HL-60 (cell line): ENCODE measurements around the gene NEURL1.

Experiments used
- TF ChIP-seq, protein P1 (sequence below): IDR thresholded peaks from one replicate; pipeline ENCODE4 v1.5.1; 2011; ENCODE audit warnings: low read length, control low read depth, inconsistent platforms; ENCODE audit not compliant: insufficient read depth
- TF ChIP-seq, protein P2 (sequence below): IDR thresholded peaks from 2 replicates; pipeline ENCODE4 v1.6.1; 2012; ENCODE audit warnings: low read depth; ENCODE audit not compliant: insufficient replicate concordance

DNA sequence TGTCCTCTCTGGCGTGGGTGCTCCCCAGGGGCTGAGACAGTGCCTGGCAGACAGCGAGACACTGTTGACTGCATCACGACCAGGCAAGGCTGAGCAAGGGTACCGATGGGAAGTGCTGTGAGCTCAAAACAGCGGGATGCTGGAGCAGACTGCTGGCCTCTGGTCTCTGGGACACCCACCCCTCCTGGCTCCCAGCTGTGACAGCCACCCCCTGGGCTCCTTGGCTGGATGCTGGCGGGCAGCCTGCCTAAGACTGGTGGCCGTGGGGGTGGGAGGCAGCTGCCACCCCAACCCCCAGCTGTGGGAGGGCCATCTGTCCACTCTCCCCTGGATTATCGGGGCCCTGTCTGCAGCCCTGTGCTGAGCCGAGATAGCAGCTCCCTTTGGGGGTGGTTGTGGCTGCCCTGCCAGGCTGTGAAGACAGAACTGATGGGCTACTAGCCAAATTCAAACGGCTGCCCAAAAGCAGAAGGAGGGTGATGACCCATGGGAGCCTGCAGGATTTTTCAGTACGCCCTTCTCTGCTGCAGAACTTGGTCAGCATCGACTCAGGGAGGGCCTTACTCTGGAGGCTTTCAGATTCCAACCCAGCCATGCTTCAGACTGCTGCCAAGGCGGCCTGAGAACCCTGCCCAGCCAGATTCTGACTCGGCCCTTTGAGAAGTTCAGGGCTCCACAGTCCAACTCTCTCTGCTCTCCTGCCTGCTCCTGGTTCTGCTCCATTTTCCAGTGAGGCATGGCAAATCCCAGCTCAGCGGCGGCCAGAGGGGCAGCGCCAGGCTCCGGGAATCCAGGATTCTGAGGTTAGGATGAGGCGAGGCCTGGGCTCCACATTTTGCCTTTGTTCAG lies 125.3 kb downstream of the NEURL1 start:
- TF ChIP-seq, protein P1, sequence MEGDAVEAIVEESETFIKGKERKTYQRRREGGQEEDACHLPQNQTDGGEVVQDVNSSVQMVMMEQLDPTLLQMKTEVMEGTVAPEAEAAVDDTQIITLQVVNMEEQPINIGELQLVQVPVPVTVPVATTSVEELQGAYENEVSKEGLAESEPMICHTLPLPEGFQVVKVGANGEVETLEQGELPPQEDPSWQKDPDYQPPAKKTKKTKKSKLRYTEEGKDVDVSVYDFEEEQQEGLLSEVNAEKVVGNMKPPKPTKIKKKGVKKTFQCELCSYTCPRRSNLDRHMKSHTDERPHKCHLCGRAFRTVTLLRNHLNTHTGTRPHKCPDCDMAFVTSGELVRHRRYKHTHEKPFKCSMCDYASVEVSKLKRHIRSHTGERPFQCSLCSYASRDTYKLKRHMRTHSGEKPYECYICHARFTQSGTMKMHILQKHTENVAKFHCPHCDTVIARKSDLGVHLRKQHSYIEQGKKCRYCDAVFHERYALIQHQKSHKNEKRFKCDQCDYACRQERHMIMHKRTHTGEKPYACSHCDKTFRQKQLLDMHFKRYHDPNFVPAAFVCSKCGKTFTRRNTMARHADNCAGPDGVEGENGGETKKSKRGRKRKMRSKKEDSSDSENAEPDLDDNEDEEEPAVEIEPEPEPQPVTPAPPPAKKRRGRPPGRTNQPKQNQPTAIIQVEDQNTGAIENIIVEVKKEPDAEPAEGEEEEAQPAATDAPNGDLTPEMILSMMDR, result no peak
- TF ChIP-seq, protein P2, sequence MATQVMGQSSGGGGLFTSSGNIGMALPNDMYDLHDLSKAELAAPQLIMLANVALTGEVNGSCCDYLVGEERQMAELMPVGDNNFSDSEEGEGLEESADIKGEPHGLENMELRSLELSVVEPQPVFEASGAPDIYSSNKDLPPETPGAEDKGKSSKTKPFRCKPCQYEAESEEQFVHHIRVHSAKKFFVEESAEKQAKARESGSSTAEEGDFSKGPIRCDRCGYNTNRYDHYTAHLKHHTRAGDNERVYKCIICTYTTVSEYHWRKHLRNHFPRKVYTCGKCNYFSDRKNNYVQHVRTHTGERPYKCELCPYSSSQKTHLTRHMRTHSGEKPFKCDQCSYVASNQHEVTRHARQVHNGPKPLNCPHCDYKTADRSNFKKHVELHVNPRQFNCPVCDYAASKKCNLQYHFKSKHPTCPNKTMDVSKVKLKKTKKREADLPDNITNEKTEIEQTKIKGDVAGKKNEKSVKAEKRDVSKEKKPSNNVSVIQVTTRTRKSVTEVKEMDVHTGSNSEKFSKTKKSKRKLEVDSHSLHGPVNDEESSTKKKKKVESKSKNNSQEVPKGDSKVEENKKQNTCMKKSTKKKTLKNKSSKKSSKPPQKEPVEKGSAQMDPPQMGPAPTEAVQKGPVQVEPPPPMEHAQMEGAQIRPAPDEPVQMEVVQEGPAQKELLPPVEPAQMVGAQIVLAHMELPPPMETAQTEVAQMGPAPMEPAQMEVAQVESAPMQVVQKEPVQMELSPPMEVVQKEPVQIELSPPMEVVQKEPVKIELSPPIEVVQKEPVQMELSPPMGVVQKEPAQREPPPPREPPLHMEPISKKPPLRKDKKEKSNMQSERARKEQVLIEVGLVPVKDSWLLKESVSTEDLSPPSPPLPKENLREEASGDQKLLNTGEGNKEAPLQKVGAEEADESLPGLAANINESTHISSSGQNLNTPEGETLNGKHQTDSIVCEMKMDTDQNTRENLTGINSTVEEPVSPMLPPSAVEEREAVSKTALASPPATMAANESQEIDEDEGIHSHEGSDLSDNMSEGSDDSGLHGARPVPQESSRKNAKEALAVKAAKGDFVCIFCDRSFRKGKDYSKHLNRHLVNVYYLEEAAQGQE, result no peak
